HG02840 (cell line): ENCODE results near the gene ZNF689.
"Not testable (repeated sequence)": the region's sequence is repeated elsewhere in the genome, so short reads cannot be mapped to it uniquely, and the experiment has no call there.

Experiments used
- ATAC-seq: cut with Tn5 transposase; IDR thresholded peaks from one replicate; pipeline ENCODE4 v1.9.1; 2021; ENCODE audit warnings: mild to moderate bottlenecking, moderate library complexity, moderate number of reproducible peaks; ENCODE audit not compliant: unreplicated experiment, low FRiP score

ZNF689 gene

GRCh38 chr16:30601966-30602365 lies 8.2 kb downstream of the ZNF689 start:
- no peak for ATAC-seq

- ATAC-seq: no peak
Observed at GRCh38 chr16:30600929-30601328, 9.3 kb downstream of the ZNF689 start.

- no peak for ATAC-seq
Observed at GRCh38 chr16:30600215-30600614, 10.0 kb downstream of the ZNF689 start.

- ATAC-seq: no peak
Observed at GRCh38 chr16:30592871-30593270, 17.3 kb downstream of the ZNF689 start.

GRCh38 chr16:30590869-30591268 lies 19.3 kb downstream of the ZNF689 start:
- not testable (repeated sequence) for ATAC-seq

GRCh38 chr16:30589582-30589981 lies 20.6 kb downstream of the ZNF689 start:
- ATAC-seq: not testable (repeated sequence)

- no peak for ATAC-seq
Observed at GRCh38 chr16:30588651-30589050, 21.5 kb downstream of the ZNF689 start.

- ATAC-seq: peak; percentile 86
Observed at GRCh38 chr16:30585400-30586191, 24.6 kb downstream of the ZNF689 start, which contains the start of gene ZNF785. TSS of gene ZNF785 (minus strand) at chr16:30585697. CDS start at chr16:30585611, 86 bp downstream.

GRCh38 chr16:30585022-30585399 lies 25.2 kb downstream of the ZNF689 start:
- ATAC-seq: peak; percentile 21

- no peak for ATAC-seq
Observed at GRCh38 chr16:30582611-30583340, 27.4 kb downstream of the ZNF689 start.

- no peak for ATAC-seq
Observed at GRCh38 chr16:30581457-30581856, 28.7 kb downstream of the ZNF689 start.

- ATAC-seq: no peak
Observed at GRCh38 chr16:30574678-30575077, 35.5 kb downstream of the ZNF689 start.

GRCh38 chr16:30571445-30572322 lies 38.5 kb downstream of the ZNF689 start, which contains the start of gene ZNF688:
TSS of gene ZNF688 (minus strand) at chr16:30571714. CDS start at chr16:30571629, 85 bp downstream.
- peak; percentile 70 for ATAC-seq

- ATAC-seq: no peak
Observed at GRCh38 chr16:30570636-30571444, 39.3 kb downstream of the ZNF689 start.

- no peak for ATAC-seq
Observed at GRCh38 chr16:30569746-30570635, 40.2 kb downstream of the ZNF689 start.

GRCh38 chr16:30569281-30569680 lies 40.9 kb downstream of the ZNF689 start:
- ATAC-seq: no peak

GRCh38 chr16:30567991-30568638 lies 42.1 kb downstream of the ZNF689 start:
- no peak for ATAC-seq
